Measurements from ENCODE around the gene TMCC2. TPM values are rescaled to one million over a fixed set of nuclear protein-coding genes. Genes with fewer than 3 reads are reported as not detected.
"Not testable (repeated sequence)": the region's sequence is repeated elsewhere in the genome, so short reads cannot be mapped to it uniquely, and the experiment has no call there.

Gene TMCC2
- polyA plus RNA-seq, 4 donors = 6.3 to 8.3 (median 7.6) TPM

DNA sequence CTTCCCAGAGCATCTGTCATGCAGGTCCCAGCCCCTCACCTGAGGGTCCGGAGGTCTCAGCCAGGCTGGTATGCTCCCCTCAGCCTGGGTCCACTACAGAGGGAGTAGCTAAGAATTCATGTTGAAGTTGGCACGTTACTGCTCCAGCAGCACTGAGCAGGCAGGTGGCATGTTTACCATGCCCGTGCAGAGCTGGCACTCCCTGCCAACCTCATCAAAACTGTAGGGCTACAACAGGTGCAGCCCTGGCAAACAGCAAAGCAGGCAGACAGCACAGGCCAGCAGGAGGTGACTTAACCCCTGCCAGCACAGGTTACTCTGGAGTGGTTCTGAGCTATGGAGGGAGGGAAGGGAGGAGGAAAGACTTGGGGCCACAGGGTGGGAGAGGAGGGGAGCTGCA lies 47.4 kb downstream of the TMCC2 start:
- DNase-seq (ENCODE audit: low read depth in 4 of 4, low spot score in 3 of 4) = no peak

DNA sequence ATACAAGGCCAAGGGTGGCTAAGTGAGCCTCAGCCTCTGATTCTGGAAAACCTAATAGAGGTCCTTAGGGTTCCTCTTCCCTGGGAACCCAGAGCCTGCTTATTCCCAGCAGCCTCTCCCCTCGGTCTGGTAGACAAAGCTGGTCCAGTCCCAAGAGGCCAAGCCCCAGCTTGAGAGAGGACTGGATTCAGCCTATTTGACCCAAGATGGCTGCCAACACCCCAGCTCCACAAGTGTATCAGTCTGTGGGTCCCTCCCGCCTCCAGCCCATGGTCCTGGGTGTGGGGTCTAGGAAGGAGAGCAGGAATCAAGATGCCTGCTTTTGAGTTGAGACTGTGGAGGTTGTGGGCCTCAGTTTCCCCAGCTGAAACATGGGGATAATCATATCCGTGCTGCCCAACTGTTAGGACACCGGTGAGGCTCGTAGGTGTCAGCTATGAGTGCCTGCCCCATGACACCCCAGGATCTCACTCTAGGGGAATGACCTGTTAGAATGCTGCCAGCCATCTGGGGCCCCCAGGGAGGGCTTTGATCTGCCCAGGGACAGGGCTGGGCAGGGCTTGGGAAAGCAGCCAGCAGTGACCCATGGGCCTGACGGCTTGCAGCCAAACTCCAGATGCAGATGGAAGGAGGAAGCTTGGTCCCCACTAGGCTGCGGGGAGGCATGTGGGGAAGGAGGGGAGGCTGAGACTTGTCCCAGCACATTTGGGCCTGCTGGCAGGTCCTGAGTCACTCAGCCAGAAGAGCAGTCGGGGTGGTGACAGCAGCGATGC lies 48.4 kb downstream of the TMCC2 start:
- no peak for DNase-seq (ENCODE audit: low read depth in 4 of 4, low spot score in 3 of 4)

DNA sequence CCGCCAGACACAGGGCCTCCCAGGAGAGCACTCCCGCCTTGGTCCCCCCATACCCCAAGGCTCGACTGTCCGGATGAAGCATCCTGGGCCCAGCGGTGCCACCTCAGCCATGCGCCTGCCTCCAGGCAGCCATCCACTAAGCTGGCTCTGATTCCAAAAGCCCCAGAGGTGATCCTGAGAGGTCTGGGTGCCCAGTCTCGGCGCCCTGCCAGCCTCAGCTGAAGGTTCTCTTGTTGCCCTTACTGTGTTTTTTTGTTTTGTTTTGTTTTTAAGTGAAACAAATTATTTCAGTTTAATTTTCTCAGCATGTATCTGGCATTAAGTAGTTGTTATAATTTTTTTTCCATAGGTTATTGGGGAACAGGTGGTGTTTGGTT lies 48.9 kb downstream of the TMCC2 start:
- no peak for DNase-seq (ENCODE audit: low read depth in 4 of 4, low spot score in 3 of 4)

DNA sequence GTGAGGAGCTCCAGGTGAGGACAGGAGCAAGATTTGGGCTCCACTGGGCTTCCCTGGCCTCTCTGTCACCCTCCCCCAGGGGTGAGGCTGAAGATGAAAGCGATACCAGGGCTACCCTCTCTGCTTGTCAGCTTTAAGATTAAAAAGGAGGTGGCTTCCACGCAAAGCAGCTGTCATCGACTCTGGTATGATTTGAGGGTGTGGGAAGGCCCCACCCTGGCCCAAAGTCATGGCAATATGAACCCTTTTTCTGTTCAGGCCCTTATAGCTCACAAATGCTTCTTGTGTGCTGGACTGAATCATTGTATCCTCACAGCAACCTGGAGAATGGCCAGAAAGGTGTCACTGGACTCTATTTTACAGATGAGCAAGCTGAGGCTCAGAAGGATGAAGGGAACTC lies 52.2 kb downstream of the TMCC2 start:
- no peak for DNase-seq (ENCODE audit: low read depth in 4 of 4, low spot score in 3 of 4)

DNA sequence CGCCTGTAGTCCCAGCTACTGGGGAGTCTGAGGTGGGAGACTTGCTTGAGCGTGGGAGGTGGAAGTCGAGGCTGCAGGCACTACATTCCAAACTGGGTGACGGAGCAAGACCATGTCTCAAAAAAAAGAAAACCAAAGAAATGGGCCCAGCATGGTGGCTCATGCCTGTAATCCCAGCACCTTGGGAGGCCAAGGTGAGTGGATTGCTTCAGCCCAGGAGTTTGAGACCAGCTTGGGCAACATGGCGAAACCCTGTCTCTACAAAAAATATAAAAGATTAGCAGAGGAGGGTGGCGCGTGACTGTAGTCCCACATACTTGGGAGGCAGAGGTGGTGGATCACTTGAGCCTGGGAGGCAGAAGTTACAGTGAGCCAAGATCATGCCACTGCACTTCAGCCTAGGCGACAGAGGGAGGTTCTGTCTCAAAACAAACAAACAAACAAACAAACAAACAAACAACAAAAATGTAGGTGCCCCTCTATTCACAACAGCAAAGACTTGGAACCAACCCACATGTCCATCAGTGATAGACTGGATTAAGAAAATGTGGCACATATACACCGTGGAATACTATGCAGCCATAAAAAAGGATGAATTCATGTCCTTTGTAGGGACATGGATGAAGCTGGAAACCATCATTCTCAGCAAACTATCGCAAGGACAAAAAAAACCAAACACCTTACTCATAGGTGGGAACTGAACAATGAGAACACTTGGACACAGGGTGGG lies 53.1 kb downstream of the TMCC2 start:
- DNase-seq (ENCODE audit: low read depth in 4 of 4, low spot score in 3 of 4) = not testable (repeated sequence)

DNA sequence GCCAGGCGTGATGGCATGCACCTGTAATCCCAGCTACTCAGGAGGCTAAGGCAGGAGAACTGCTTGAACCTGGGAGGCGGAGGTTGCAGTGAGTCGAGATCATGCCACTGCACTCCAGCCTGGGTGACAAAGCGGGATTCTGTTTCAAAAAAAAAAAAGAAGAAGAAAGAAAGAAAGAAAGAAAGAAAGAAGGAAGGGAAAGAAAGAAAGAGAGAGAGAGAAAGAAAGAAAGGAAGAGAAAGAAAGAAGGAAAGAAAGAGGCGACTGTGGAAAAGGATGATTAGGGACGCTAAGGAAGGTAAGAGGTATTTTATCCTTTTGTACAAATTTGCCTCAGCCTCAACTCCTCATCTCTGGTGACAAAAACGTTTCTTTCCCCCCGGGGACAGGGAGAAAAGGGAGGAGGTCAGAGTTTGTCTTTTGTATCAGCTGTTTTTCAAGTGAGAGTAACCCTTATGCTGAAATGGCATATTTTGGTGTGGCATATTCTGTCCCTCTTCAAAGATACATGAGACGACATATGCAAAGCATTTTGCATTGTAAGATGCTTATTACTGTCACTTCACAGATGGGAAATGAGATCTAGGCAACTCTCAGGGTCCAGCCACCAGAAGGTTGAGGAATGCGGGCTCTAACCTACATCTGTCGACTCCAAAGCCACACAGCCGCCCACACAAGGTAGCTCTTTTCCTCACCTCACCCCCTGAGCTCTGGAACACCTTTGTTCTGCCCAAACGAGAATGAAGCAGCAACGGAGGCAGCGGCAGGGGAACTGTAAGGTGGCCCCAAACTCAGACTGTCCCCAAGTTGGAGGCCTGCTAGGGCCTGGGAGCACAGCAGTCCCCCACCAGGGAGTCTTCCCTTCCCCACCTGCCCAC lies 55.8 kb downstream of the TMCC2 start:
- DNase-seq (ENCODE audit: low read depth in 4 of 4, low spot score in 3 of 4) = no peak

DNA sequence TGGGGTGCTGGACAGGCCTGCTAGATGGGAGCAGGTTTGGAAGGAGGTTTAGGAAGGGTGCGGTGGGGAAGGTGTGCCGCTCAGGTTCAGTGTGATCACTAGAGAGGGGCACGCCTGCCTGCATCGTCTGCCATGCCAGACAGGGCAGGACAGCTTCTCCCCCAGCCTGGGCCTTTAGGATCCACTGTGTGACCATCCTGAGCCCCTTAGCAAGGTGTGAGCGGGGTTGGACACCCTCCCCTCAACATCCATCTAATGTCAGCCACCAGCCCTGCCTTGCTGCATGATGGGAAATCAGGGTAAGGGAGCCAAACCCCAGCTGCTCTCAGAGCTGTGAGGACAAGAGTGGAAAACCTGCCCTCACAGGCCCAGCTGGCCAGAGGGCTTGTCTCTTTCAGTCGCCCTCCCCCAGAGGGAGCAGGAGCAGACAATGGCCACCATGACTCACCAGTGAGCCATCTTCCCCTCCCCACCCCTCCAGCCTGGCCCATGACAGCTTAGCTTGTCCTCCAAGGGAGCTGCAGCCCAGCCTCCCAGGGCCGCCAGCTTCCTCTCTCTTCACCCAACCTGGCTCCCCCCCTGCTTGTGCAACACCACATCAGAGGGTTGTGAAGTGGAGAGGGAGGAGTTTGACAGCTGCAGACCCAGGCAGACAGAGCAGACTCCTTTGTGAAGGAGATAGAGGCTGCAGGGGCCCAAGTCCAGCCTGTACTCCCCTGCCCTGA lies 56.8 kb downstream of the TMCC2 start:
- DNase-seq (ENCODE audit: low read depth in 4 of 4, low spot score in 3 of 4) = no peak

DNA sequence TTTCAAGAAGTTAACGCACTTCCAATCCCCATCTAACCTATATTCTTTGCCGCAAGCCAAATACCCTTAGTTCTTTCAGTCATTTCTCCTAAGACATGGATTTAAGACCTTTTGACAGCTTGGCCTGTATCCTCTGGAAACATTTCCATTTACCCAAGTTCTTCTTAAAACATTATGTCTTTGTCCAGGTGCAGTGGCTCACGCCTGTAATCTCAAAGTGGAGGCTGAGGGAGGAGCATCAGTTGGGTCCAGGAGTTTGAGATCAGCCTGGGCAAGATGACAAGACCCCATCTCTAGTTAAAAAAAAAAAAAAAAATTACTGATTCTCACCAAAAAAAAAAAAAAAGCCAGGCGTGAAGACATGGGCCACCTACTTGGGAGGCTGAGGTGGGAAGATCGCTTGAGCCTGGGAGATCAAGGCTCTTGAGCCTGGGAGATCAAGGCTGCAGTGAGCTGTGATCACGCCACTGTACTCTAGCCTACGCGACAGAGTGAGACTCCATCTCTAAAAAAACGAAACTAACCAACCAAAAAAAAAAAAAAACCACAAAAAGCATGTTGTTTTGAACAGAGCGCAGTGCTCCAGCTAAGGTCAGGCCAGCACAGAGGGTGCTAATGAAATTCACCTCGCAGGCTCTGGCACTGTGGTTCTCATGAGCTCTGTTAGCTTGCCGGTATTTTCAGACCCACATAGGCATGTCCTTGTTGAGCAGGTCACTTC lies 57.8 kb downstream of the TMCC2 start:
- no peak for DNase-seq (ENCODE audit: low read depth in 4 of 4, low spot score in 3 of 4)

DNA sequence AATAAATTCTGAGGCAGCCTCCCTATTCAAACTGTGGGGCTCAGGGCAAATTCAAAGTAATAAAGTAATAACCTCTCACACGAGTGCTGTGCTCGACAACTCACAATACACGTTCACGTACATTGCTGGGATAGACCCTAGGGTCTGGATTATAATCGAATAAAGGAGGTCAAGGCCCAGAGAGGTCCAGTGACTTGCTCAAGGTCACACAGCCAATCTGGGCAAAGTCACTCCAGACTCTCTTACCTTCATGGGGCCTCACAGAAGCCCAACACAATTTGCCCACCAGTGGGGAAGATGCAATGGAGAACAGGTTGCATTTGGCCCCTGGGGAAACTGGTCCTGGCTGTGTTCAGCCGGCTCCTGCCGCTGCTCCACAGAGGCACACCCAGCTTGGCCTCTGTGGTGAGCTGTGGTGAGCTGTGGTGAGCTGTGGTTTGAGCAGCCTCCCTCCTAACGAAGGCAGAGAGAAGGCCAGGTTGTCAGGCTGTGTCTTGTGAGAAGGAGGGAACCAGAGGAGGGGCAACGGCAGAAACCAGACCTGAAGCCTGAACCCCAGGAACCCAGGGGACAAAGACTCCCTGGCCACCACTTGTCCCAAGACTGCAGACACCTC lies 58.7 kb downstream of the TMCC2 start:
- DNase-seq (ENCODE audit: low read depth in 4 of 4, low spot score in 3 of 4) = no peak

DNA sequence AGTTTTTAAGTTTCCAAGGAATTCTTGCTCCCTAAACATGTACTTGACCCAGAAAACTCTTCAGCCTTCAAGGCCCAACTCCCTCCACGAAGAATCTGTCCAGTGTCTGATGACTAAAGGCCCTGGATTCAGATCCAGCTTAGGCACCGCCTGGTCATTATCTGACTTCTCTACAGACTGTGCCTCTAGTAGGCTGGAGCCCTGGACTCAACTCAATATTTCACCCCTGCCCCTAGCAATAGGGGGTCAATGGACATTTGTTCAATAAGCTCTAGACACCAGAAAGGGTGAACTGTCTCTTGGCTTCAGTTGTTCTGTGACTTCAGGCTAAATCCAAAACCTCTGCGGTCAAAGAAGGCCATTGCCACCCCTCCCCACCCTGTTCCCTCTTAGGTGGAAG lies 59.3 kb downstream of the TMCC2 start:
- no peak for DNase-seq (ENCODE audit: low read depth in 4 of 4, low spot score in 3 of 4)

DNA sequence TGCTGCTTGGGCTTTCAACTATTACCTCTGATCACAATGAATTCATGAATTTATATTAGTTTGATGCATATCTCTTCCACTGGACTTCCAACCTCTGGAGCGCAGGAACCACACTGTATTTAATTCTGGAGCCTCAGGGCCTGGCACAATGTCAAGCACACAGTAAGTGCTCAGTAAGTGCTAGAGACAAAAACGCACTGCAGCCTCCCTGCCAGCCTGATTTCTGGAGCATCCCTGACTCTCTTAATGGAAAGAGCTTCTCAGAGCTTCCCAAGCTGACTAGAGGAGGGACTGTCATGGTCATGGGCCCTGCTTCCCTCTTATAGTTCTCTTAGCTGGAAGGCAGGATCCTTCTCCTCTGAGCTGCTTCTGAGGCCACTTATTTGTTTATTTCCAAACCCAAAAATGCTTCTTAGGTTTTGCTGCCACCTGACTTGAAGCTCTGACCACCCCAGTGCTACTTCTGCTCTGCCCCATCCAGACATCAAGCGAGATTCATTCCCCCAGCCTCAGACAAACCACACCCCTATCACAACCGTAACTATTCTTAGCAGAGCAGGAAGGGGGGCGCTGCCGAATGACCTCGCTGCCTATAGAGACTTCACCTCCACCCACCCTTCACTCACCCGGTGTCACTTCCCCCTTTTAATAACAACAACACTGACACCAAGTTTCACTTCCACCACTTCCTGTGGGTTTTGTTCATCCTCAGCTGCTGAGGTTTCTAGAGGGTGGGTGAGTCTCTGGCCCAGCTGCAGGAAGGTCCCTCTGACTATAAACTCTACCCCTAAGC lies 60.2 kb downstream of the TMCC2 start:
- no peak for DNase-seq (ENCODE audit: low read depth in 4 of 4, low spot score in 3 of 4)

DNA sequence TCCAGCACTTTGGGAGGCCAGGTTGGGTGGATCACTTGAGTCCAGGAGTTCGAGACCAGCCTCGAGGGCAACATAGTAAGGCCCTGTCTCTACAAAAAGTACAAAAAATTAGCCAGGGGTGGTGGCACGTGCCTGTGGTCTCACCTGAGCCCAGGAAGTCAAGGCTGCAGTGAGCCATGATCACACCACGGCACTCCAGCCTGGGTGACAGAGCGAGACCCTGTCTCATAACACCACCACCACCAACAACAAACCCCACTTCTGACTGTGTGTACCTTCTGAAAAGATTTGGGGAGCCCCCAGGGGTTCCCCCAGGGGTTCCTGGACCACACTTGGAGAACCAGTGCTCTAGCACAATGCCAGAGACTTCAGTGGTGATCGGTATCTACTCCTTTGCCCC lies 63.9 kb downstream of the TMCC2 start:
- DNase-seq (ENCODE audit: low read depth in 4 of 4, low spot score in 3 of 4) = no peak

DNA sequence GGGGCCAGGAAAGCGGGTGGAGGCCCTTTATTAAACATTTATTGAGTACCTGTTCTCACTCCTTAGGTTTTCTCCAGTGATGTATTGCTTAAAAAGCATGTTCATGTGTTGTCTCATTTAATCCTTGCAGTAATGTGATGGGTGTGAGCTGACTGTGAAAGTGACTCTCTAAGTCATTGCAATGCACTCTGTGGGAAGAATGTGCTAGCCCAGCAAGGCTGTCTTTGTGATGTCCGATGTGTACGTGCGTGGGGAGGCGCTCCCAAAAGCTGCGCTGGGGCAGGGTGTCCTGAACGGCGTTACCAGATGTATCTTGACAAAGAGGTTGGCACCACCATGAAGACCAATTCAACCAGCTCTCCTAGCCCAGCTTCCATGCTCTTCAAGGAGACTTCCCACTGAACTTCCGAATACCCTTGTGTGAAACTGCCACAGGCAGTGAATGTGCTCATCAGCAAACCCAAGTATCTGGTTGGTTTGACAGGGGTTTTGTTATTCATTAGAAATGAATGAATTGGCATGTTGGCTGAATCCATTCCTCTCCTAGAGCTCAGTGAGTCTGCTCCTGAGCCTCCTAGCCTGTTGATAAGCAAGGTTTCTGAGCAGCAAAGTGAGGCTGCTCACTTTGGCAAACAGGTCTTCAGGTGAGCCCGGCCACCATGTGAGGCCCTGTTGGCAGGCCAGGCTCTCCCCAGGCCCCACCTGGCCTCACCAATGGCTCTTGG lies 65.8 kb downstream of the TMCC2 start:
- DNase-seq (ENCODE audit: low read depth in 4 of 4, low spot score in 3 of 4) = no peak

DNA sequence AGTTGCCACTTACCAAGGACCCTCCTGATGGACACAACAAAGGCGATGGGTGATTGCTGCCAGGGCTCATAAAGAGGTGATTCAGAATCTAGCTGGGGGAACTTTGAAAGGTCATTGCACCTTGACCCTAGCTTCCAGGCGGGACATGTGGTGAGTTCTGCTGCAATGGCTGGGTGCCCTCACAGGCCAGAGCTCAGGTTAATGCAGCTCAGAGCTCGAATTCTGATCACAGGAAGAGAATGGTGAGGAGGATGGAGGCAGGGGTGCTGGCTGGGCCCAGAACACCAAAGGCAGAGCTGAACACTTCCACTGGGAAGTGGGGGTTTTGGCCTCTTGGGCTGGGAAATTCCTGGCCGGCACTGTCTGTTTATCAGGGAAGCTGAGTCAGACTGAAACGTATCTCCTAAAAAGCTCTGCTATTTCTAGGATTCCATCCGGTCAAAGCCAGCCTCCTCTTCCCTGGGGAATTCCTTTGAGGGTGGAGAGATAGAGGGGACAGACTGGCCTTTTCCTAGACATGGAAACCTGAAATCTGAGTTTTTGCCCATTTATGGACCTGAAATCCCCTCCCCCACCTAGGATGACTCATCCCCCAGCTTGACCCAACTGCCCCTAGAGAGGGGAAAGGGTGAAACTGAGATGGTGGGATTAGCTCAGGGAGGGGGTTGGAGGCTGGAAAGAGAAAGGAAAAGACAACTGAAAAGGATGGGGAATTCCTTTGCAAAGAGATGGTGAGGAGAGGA lies 66.6 kb downstream of the TMCC2 start:
- no peak for DNase-seq (ENCODE audit: low read depth in 4 of 4, low spot score in 3 of 4)

DNA sequence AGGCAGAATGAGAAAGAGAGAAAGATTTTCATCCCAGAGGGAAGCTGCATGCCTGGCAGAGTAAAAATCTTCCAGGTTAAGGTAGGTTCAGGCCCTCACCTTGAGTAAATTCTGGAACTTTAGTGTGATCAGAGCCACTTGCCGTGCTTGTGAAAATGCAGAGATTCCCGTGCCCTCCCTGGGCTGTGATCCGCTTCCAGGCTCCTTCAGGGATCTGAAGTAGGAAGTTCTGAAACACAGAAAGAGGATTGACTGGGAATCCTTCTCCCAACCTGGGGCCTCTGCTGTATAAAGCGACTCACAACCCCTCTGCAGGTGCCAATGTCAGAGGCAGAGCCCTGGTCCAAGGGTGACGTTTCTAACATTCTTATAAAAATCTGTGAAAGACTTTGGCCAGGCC lies 67.2 kb downstream of the TMCC2 start:
- no peak for DNase-seq (ENCODE audit: low read depth in 4 of 4, low spot score in 3 of 4)

DNA sequence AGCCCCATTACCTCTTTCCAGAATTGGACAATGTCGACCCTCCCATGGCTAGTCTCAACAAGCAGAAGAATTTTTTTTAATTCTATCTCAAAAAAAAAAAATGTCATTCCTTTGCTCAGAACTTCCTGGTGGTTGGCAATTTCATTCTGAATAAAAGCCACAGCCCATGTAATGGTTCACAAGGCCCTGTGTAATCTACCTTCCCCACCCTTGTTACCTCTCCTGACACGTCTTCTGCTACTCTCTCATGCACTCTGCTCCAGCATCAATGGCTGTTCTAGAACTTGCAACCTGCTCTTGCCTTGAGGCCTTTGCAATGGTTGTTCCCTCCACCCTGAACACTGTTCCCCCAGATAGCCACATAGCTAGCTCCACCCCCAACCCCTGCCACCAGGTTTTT lies 68.4 kb downstream of the TMCC2 start:
- no peak for DNase-seq (ENCODE audit: low read depth in 4 of 4, low spot score in 3 of 4)

DNA sequence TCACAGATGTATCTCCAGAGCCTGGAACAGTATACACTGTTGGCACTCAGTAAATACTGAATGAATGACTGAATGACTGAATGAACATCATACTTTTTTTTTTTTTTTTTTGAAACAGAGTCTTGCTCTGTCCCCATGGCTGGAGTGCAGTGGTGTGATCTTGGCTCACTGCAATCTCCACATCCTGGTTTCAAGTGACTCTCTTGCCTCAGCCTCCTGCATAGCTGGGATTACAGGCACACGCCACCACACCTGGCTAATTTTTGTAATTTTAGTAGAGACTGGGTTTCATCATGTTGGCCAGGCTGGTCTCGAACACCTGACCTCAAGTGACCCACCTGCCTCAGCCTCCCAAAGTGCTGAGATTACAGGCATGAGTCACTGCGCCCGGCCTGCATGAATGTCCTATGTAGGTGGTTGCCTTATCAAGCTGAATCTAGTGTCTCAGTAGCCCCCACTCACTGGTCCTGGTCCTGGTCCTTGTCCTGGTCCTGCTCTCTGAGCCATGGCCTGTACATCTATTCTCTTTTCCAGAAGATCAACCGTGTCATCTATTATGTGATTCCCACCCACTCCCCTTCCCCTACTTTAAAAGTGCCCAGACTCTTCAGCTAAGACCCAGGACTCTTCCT lies 69.9 kb downstream of the TMCC2 start:
- DNase-seq (ENCODE audit: low read depth in 4 of 4, low spot score in 3 of 4) = not testable (repeated sequence)
